GM03348 (cell line): ENCODE data around the gene FAF1.

Experiments
- DNase-seq: peaks from one replicate; pipeline ENCODE4 v3.0.0; 2012; ENCODE audit warnings: low spot score

Gene FAF1

DNA sequence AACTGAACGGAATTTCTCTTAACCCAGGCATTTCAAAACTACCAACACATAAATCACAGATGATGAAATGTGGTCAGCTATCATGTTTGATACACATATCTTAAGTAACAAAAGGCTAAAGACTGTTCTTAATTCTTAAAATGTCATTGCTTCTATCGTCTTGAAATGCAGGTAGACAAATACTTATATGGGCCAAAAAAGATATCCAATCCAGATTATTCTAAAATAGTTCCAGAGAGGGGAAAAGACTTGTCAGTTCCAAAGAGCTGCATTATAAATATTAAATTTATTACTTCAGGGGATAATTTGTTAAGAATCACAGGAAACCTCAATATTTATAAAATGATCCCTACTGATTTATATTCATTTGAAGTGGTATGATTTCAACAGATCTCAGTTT, 259.4 kb downstream of the FAF1 start:
- DNase-seq, result no peak

DNA sequence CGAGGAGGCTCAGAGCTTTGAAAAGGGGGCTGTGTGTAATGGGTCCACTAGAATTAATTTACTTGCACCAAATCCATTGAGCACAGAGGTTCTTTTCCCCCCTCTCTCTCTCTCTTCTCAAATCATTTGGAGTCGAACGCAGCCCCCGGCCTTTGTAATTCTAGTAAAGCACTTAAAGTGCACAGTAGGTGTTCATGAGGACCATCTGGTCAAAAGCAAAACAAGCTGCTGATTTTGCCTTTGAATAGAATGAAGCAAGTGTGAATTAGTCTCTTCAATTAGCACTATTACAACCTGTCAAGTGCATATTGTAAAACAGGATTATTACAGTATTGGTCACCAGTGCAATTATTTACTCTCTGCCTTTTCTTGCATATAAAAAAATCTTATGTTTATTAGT, 259.9 kb downstream of the FAF1 start:
- DNase-seq, result no peak

DNA sequence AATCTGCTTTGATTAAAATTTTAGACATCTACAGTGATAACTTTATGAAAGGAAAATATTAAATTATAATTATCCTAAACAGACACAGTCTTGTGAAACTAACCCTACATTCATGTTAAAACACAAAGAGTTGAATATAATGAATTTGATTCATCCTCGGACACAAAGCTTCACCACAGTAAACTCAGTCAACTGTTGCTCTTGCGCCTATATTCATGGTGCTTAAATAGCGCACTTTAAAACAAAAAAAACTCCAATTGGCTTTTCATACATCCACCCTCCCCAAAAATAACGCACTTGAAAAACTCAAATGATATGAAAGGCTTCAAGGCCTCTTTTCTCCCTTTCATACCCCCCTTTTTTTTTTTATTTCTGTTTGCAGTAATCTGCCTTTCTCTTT, 260.3 kb downstream of the FAF1 start:
- DNase-seq, result no peak

DNA sequence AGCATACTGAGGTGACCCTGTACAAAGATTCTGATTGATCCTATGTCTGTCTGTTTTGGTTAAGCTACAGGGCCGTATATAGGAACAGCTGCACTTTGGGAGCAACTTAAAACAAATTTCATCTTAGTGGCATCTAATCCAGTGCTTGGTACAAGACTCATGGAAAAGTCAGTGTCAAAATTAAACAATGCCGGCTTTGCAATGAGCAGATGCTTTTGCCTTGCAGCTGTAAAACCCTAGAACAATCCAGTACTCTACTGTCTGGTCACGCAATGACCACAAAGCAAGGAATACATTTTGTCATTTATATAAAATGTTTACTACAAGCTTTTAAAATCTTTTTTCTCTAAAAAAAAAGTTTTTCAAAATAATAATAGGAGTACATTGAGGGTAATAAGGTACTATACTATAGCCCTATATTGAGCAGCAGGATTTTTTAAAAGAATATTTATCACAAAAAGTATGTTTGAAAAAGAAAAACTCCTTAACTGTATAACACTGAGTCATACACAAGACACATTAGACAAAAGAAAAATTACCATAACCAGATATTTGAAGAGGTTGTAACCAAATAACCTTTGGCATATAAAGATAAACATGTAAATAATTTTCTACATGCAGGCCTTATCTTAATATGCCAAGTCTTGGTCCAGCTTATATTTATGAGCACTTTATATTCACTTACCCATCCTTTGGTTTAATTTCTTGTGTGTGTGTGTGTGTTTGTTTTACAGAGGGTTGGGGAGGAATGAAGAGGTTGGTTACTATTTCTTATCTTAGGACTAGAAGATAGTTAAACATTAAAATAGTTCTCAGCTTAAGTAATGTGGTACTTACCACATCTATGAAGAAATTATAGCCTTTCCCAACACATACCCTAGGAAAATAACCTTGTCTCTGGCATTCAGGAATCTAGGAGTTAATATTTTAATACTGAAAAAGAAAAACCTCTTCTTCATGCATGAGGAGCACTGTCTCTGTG, 262.3 kb downstream of the FAF1 start:
- no peak for DNase-seq

DNA sequence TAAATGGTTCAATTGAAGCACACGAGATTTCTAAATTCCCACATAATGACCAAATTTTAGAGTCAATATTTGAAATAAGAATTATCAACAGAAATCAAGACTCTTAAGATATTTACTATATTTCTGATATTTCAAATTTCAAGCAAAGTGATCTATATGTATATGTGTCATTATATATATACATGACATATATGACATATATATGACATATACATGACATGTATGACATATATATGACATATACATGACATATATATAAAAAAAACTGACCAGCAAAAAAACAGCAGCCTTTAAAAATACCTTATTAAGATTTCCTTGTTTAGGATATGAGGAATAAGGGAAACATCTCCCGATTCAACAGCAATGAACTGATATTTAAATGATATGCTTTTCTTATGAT, 266.2 kb downstream of the FAF1 start:
- DNase-seq, result no peak

DNA sequence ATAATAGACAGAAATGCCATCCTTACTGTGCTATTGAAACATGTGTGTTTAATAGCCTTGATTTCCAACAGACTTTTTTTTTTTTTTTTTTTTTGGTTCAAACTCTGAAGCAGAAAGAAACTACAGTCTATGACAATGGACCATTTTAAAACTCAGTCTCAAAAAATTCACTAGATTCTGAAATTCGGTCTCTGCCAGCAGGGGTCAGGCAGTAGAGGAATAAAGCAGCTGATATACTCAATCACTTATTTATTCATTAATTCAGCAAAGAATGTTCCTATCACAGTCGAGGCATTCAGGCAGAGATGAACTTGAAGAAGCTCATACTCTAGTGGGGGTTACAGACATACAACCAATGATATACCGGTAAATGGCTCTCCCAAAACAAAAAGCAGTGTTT, 275.9 kb downstream of the FAF1 start:
- no peak for DNase-seq

DNA sequence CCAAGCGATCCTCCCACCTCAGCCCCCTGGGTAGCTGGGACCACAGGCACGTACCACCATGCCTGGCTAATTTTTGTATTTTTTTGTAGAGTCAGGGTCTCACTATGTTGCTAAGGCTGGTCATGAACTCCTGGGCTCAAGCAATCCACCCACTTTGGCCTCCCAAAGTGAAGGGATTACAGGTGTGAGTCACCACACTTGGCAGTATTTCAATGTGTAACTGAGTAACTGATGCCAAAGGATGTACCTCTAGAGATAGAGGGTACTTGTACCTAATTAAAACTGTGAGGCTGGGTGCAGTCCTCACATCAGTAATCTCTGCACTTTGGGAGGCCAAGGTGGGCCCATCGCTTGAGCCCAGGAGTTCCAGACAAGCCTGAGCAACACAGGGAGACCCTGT, 278.1 kb downstream of the FAF1 start:
- no peak for DNase-seq

DNA sequence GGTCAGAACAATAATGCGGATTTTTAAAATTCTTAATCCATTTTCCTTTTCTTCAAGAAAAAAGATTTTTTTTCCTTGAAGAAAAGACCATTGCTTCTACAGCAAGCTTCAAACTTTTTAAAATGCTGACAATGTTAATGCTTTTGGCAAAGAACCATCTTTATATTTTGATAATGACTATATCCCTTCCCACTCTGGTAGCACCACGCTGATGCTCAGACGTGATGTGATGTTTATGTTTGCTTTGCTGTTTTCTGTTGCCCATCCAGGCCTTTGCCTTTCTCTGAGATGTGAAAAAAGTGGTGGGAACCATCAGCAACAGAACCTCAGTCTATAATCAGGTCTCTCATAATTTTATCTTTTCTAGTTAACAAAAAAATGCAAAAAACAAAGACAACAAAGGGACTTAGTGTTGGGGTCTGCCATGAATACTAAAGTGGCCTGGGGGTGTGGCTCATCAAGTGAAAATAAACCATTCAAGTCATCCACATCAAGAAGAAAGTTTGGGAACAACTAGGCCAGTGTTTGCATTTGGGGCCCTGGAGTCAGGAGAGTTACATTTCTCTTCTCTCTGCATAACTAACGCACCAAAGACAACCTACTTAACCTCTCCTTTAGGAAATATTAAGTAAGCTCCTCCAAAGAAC, 292.2 kb downstream of the FAF1 start:
- no peak for DNase-seq

DNA sequence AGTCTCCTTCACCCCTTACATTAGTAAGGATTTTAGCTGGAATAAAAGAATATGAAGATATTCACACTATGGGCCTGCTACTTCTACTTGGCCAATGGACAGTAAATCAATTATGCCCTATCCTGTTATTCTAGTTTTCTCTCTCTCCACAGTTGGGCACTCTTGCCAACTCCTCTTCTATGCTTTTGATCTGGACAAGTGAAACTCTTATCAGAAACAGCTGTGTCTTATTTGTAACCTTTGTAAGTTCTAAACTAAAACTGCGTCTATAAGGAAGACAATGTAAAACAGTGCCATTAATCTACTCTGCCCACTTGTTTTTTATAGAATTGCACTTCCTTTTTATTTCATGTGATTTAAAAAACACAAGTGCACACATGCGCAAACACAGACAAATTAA, 292.8 kb downstream of the FAF1 start:
- DNase-seq, result no peak

DNA sequence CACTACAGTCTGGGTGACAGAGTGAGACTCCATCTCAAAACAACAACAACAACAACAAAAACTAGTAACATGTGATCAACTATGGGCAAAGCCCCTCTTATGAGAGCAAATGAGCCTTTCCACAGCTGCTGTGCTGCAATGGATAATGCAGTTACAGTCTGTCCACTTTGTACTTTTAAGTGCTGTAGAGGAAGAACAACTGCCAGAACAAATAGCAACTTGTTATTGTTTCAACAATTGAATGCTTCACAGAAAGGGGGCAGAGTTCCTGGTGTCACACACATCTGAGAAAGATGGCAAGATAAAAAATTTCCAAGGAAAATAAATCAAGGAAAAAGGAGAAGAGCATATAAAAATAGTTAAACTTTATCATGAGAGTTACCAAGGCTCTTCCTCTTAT, 293.2 kb downstream of the FAF1 start:
- no peak for DNase-seq

DNA sequence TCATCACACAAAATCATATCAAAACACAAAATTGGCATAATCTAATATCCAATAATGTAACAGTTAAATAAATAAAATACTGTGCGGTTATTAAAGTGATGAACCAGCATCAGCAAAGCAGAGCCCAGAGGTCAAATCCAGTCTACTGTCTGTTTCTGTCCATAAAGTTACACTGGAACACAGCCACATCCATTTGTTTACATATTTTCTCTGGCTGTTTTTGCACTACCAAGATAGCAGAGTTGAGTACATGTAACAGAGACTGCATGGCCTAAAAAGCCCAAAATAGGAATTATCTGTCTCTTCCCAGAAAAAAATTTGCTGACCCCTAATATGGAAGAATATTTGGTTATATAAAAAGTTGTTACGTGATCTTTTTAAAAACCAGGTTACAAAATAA, 294.7 kb downstream of the FAF1 start:
- DNase-seq, result no peak

DNA sequence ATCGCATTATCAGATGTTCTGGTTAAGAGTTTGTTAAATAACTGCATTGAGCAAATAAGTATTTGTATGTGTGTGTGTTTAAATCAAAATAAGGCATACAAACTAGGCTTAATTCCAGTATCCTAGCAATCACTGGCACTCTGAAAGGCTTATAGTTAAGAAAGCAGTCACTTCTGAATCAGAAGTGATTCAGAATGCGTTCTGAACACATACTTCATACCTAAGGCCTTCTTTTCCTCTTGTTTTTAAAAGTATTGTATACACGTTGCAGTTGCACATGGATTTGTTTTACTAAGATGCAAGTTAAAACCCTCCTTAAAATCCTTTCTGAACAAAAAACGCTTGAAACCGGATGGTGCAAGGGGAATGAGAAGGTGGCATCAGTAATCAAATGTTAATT, 298.4 kb downstream of the FAF1 start:
- no peak for DNase-seq

DNA sequence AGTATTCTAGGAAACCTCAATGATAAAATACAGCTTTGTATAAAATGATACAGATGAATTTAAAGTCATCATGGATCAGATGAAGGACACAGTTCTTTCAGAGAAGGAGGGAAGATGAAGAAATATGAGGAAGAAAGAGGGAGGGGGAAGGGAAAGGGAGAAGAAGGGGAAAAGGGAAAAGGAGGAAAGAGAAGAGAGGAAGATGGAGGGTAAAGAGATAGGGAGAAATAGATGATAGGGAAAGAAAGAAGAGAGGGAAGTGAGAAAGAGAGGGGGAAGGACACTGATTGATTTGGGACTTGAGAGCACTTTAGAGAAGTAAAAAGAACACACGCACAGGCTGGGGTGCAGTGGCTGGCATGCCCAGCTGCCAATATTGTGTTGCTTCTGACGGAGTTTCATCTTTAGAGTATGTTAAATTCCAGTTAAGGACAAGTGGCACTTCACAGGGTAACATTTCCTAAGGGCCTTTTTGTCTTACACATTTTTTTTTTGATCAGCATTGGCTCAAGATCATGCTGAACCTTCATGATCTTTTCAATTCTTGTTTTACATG, 300.9 kb downstream of the FAF1 start:
- DNase-seq, result no peak

DNA sequence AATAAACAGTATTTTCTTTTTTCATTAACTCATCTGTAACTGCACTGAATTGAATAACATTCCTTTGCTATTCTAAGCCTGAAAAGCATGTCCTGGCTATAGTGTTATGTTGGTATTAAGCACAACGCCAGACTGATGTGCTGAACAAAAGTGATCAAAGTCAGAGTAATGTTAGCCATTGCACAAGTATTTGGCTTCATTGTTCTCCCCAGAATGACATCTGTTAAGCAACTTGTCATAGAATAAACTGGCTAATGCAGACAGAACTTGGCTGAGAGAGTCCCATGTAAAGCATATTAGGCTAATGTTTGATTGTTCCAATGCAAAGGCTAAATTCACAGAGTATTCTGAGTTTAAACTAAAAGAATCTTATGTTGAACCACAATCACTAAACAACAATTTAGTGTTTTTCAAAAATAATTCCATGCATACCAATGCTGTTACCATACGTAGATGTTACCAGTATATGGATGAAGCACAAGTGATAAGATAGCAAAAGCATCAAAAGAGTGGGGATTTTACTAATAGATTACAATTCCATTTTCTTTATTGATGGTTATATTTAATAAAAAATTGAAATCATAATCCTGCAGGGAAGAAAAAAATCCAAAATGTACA, 301.5 kb downstream of the FAF1 start:
- peak; percentile 52 for DNase-seq

DNA sequence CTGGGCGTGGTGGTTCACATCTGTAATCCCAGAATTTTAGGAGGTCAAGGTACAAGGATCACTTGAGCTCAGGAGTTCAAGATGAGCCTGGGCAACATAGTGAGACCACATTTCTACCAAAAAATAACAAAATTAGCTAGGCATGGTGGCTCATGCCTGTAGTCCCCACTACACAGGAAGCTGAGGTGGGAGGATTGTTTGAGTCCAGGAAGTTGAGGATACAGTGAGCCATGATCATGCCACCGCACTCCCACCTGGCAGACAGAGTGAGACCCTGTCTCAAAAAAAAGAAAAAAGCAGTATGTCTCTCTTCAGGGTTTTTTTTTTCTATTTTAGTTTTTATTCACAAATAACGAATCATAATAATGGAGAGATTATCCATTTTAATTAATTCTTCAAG, 303.1 kb downstream of the FAF1 start:
- no peak for DNase-seq

DNA sequence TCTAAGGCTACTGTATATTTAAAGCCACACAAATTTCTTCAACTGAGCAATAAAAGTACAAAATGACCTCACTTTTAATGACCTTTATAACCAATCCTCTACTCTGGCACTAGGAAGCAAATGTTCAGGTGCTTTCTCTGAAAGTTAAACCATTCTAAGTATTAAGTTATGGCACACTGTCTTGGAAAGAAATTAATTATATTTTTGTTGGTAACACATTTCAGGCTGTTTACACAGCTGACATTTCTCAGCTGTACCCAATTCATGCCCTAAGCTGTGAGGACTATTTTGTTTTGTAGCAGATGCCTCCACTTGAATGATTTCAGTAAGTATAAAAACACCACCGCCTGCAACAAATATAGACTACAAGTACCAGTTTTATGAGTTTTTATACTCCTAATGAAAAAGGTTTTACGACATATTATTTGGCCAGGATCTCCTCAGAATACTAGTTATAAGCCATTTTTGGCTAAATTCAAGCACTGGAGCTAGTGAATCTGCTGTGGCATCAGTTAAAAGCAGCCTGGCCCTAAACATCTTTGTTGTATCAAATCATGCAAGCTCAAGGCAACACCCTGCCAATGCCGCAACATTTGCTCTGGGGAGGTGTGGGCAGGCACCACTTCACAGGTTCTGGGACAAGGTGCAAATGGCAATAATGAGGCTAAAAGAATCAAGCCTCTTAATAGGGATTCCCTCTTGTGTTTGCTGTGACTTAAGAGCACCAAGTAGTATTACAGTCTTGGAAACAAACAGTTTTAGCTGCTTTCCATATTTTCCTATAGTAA, 308.4 kb downstream of the FAF1 start:
- no peak for DNase-seq

DNA sequence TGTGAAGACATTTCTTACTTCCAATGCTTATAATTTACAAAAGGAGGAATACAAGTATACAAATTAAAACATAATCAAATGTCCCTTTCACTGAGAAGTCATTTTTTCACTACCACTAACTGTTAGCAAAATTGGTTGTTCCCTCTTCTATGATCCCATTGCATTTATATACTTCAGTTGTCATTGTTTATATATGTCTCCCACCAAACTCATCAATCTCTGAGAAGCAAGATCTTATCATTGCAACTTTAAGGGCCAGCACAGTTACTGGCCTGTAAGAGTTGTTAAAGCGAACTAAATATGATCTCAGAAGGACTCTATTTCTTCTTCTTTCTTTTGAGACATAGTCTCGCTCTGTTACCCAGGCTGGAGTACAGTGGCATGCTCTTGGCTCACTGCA, 313.5 kb downstream of the FAF1 start:
- DNase-seq, result no peak

DNA sequence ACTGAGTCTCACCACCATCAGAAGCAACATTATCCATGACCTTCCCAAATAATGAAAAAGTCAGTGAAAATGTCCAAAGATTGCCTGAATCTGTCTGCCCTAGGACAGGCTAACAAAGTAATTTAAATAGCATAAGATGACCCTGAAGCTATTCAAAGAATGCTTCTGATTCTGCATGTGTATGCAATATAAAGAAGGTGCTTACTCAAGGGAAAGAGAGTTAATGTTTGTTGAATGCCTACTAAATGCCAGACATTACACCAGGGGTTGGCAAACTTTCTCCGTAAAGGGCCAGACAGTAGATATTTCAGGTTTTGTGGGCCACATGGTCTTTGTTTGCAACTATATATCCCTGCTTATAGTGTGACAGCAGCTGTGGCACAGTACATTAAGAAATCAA, 314.9 kb downstream of the FAF1 start:
- DNase-seq, result no peak

DNA sequence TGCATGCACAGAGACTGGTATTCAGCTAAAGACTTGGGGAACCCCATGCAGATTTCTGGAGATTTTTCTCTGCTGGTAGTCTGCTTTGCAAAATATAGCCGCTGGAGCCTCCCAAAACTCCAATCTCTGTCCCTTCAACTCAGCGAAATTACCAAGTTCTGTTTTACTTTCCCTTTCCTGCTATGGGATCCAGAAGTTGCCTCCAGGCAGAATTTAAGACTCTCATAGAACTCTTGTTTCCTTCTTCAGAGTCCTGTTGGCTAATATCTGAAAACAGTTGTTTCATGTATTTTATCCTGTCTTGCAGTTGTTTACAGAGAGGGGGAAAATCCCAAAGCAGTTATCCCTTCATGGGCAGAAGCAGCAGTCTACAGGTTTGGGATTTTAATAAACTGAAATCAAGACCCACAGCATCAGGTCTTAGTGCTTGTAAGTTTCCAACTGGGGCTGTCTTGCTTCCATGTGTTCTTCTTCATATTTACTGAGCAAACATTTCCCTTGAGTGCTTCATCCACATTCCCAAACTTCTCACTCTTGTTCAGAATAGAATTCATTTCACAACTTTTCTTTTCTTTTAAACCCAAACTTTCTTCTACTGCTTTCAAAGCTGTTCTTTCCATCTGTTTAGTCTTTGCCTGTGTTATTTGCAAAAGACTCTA, 315.5 kb downstream of the FAF1 start:
- DNase-seq, result no peak

DNA sequence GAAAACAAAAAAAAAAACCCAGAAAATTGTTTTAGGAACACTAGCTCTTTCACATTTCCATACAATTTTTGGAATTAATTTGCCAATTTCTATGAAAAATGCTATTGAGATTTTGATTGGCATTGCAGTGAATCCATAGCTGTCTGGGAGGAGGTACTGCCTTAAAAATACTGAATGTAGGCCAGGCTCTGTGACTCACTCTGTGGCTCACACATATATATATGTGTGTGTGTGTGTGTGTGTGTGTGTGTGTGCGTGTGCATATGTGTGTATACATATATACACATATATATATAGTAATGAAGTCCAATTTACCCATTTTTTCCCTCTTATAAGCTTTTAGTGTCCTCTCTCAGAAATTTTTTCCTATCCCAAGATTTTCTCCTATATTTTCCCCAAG, 322.6 kb downstream of the FAF1 start:
- no peak for DNase-seq

DNA sequence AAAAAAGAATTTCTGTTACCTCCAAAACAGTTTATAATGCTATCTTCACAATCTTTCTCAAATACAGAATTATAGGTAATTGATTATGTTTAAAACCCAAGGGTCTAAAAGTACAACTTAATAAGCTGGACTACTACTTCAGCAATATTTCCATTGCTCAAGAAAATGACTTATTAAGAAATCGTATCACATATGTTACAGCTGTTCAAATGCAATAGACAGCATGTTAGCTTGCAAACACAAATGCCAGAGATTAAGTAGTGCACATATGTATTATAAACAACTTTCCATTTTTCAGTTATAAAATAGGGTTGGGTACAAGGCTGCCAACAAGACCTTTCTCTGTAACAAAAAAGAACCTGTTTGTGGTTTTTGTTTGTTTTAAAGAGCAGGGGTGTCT, 325.8 kb downstream of the FAF1 start:
- no peak for DNase-seq

DNA sequence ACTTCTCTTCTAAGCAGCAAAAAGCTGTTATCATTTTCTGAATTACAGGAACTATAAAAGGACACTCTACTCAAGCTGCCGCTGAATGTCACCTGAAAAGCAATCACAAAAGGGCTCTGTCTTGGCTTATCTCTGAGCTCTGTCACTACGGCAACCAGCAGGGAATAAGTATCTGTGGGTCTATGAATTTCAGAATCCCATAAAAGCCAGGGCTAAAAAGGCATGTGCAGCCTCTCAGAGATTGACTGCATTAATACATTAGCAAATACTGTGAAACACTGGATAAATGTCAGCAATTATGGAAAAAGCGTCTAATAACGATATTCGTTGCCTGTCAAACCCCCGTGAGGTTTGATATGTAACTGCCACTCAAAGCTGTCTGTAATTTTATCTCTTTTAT, 326.6 kb downstream of the FAF1 start:
- DNase-seq, result no peak
